Smooth muscle cell (in vitro differentiated cells): ENCODE measurements around the gene VPS37C. TPM values are rescaled to one million over a fixed set of nuclear protein-coding genes. Genes with fewer than 3 reads are reported as not detected.
A peak's percentile ranks its signal among the peaks of the same experiment; 100 is the strongest.

Experiments used
- DNase-seq: peaks from one replicate; lab custom pipeline; 2025; ENCODE audit not compliant: unreplicated experiment; lab: John Stamatoyannopoulos, UW
- H2AFZ ChIP-seq: fragments of 200-600 bp; sonication (generic); 2 replicates; pipeline ENCODE4 v1.6.0; 2016; ENCODE audit warnings: antibody characterized with exemption, low read depth, mild to moderate bottlenecking
- H3F3A ChIP-seq: fragments of 200-600 bp; sonication (generic); 2 replicates; pipeline ENCODE4 v1.6.0; 2017; ENCODE audit warnings: antibody characterized with exemption, low read depth
- H3K27ac ChIP-seq: fragments of 200-600 bp; sonication (generic); 2 replicates; pipeline ENCODE4 v1.5.1; 2016; ENCODE audit warnings: low read depth, mild to moderate bottlenecking
- H3K27me3 ChIP-seq: fragments of 200-600 bp; sonication (generic); 2 replicates; pipeline ENCODE4 v1.6.1; 2016; ENCODE audit warnings: low read depth, mild to moderate bottlenecking
- H3K36me3 ChIP-seq: fragments of 200-600 bp; sonication (generic); 2 replicates; pipeline ENCODE4 v1.5.1; 2016; ENCODE audit warnings: low read depth
- H3K4me1 ChIP-seq: fragments of 200-600 bp; sonication (generic); 2 replicates; pipeline ENCODE4 v1.5.1; 2016; ENCODE audit warnings: low read depth
- H3K4me2 ChIP-seq: fragments of 200-600 bp; sonication (generic); 2 replicates; pipeline ENCODE4 v1.6.0; 2016; ENCODE audit warnings: mild to moderate bottlenecking
- H3K4me3 ChIP-seq: fragments of 200-600 bp; sonication (generic); 2 replicates; pipeline ENCODE4 v1.5.1; 2016; ENCODE audit warnings: mild to moderate bottlenecking
- H3K79me2 ChIP-seq: fragments of 200-600 bp; sonication (generic); 2 replicates; pipeline ENCODE4 v1.6.0; 2016; ENCODE audit warnings: low read depth, mild to moderate bottlenecking
- H3K9ac ChIP-seq: fragments of 200-600 bp; sonication (generic); 2 replicates; pipeline ENCODE4 v1.6.0; 2016; ENCODE audit warnings: low read depth
- H3K9me3 ChIP-seq: fragments of 200-600 bp; sonication (generic); replicated peaks from 2 replicates; pipeline ENCODE4 v1.5.1; 2016; ENCODE audit warnings: low read depth
- H4K20me1 ChIP-seq: fragments of 200-600 bp; sonication (generic); 2 replicates; pipeline ENCODE4 v1.6.0; 2016; ENCODE audit warnings: low read depth
- WGBS: methylation state at CpG from one replicate; pipeline ENCODE4 v1.1.7; 2016; ENCODE audit warnings: low lambda C conversion rate; 5-methylcytosine and 5-hydroxymethylcytosine counted together
- polyA plus RNA-seq: library from polyadenylated mRNA; unstranded; fragments of >200 nt; fragmentation: Nextera tagmentation; extraction: Ambion mirVana; gene quantifications from 2 replicates; pipeline ENCODE4 v1.2.1, GENCODE V29; 2016
- total RNA-seq: library from RNA; depleted of rRNA; stranded (reverse); fragments of >200 nt; gene quantifications from 2 replicates; pipeline ENCODE4 v1.2.3, GENCODE V29; 2014
- TF ChIP-seq, protein P1 (sequence below): fragments of 200-600 bp; sonication (generic); IDR thresholded peaks from 2 replicates; pipeline ENCODE4 v1.5.1; 2017; ENCODE audit warnings: borderline replicate concordance, mild to moderate bottlenecking, antibody characterized with exemption; ENCODE audit not compliant: insufficient read depth, poor library complexity, severe bottlenecking

Gene VPS37C
- total and polyA plus RNA-seq, 2 experiments from 2014 or later: 8.8 to 15.4 TPM

- Histone ChIP-seq H3K36me3 (no peaks in the 10 kb centered on the region), H3K27ac (peak overlapping the region; percentile 90), H3F3A (peaks cover 18% of the 10 kb centered on the region), H3K4me1 (peaks cover 22% of the 10 kb centered on the region), H3K9me3 (no peaks in the 10 kb centered on the region), H4K20me1 (peaks cover 5% of the 10 kb centered on the region), H3K9ac (no peak overlapping the region), H3K4me3 (no peak overlapping the region), H3K27me3 (no peaks in the 10 kb centered on the region), H3K79me2 (peaks cover 49% of the 10 kb centered on the region), H2AFZ (no peak overlapping the region), H3K4me2 (no peak overlapping the region)
- DNase-seq: no peak
- 85% methylated on average over 3 of the region's 3 CpGs for WGBS
- TF ChIP-seq, protein P1, sequence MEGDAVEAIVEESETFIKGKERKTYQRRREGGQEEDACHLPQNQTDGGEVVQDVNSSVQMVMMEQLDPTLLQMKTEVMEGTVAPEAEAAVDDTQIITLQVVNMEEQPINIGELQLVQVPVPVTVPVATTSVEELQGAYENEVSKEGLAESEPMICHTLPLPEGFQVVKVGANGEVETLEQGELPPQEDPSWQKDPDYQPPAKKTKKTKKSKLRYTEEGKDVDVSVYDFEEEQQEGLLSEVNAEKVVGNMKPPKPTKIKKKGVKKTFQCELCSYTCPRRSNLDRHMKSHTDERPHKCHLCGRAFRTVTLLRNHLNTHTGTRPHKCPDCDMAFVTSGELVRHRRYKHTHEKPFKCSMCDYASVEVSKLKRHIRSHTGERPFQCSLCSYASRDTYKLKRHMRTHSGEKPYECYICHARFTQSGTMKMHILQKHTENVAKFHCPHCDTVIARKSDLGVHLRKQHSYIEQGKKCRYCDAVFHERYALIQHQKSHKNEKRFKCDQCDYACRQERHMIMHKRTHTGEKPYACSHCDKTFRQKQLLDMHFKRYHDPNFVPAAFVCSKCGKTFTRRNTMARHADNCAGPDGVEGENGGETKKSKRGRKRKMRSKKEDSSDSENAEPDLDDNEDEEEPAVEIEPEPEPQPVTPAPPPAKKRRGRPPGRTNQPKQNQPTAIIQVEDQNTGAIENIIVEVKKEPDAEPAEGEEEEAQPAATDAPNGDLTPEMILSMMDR: no peak
These were observed 3.5 kb downstream of the VPS37C start for GRCh38 chr11:61157743-61158142.

- H3K4me2 ChIP-seq: no peak overlapping the region
These were observed 5.5 kb downstream of the VPS37C start for GRCh38 chr11:61155741-61156140.

GRCh38 chr11:61155312-61155711 is 5.9 kb downstream of the VPS37C start:
- TF ChIP-seq, protein P1: no peak
- 100% methylated on average over 1 of the region's 1 CpG for WGBS
- H3K4me1 ChIP-seq: peaks cover 29% of the 10 kb centered on the region

More at GRCh38 chr11:61155741-61156140, 5.5 kb downstream of the VPS37C start:
- Histone ChIP-seq H3K27me3 (no peaks in the 10 kb centered on the region), H3F3A (peaks cover 29% of the 10 kb centered on the region), H3K36me3 (no peaks in the 10 kb centered on the region), H3K79me2 (peaks cover 62% of the 10 kb centered on the region), H3K4me1 (peaks cover 25% of the 10 kb centered on the region), H4K20me1 (peaks cover 25% of the 10 kb centered on the region), H3K4me3 (no peak overlapping the region), H3K27ac (no peak overlapping the region), H3K9ac (no peak overlapping the region), H2AFZ (no peak overlapping the region), H3K9me3 (no peaks in the 10 kb centered on the region)
- 96% methylated on average over 5 of the region's 5 CpGs for WGBS
- TF ChIP-seq, protein P1: no peak
- DNase-seq: no peak

GRCh38 chr11:61154528-61154927 is 6.7 kb downstream of the VPS37C start:
- Histone ChIP-seq H4K20me1 (peaks cover 37% of the 10 kb centered on the region), H3K27me3 (no peaks in the 10 kb centered on the region), H3F3A (peaks cover 24% of the 10 kb centered on the region), H3K36me3 (no peaks in the 10 kb centered on the region), H3K9me3 (no peaks in the 10 kb centered on the region), H3K9ac (peak overlapping the region; percentile 84), H3K4me2 (no peak overlapping the region), H3K27ac (peak overlapping the region; percentile 97), H3K4me1 (peaks cover 35% of the 10 kb centered on the region), H3K4me3 (no peak overlapping the region), H2AFZ (no peak overlapping the region), H3K79me2 (peaks cover 72% of the 10 kb centered on the region)
- TF ChIP-seq, protein P1: no peak
- WGBS: 97% methylated on average over 4 of the region's 4 CpGs
- no peak for DNase-seq

More at GRCh38 chr11:61155312-61155711, 5.9 kb downstream of the VPS37C start:
- H3K4me3 ChIP-seq: no peak overlapping the region
- H3K9me3 ChIP-seq: no peaks in the 10 kb centered on the region
- peaks cover 64% of the 10 kb centered on the region for H3K79me2 ChIP-seq
- H3K36me3 ChIP-seq: no peaks in the 10 kb centered on the region
- no peak overlapping the region for H2AFZ ChIP-seq
- no peak for DNase-seq
- no peaks in the 10 kb centered on the region for H3K27me3 ChIP-seq
- H3K27ac ChIP-seq: no peak overlapping the region
- H3F3A ChIP-seq: peaks cover 29% of the 10 kb centered on the region
- no peak overlapping the region for H3K4me2 ChIP-seq
- H4K20me1 ChIP-seq: peaks cover 29% of the 10 kb centered on the region
- H3K9ac ChIP-seq: no peak overlapping the region
